Upper lobe of right lung (tissue), 1 donor: ENCODE data around the gene TBC1D22A. TPM values are rescaled to one million over a fixed set of nuclear protein-coding genes. Genes with fewer than 3 reads are reported as not detected.
"Not testable (repeated sequence)": the region's sequence is repeated elsewhere in the genome, so short reads cannot be mapped to it uniquely, and the experiment has no call there.

Source experiments
- ATAC-seq: fragments of 200-7000 bp; cut with Tn5 transposase; one replicate; pipeline ENCODE4 v1.9.1; 2020; ENCODE audit warnings: mild to moderate bottlenecking, moderate library complexity
- DNase-seq: peaks from one replicate; pipeline ENCODE4 v3.0.0-alpha.2; 2020
- H3K27ac ChIP-seq: fragments of 200-600 bp; one replicate; pipeline ENCODE4 v1.8.0; 2022
- H3K27me3 ChIP-seq: fragments of 200-600 bp; one replicate; pipeline ENCODE4 v1.8.0; 2022; ENCODE audit warnings: mild to moderate bottlenecking
- H3K36me3 ChIP-seq: fragments of 200-600 bp; one replicate; pipeline ENCODE4 v1.8.0; 2022
- H3K4me1 ChIP-seq: fragments of 200-600 bp; one replicate; pipeline ENCODE4 v1.8.0; 2022
- H3K4me3 ChIP-seq: fragments of 200-600 bp; one replicate; pipeline ENCODE4 v1.8.0; 2022; ENCODE audit warnings: mild to moderate bottlenecking
- H3K9me3 ChIP-seq: fragments of 200-600 bp; one replicate; pipeline ENCODE4 v1.8.0; 2022
- CTCF ChIP-seq: fragments of 200-600 bp; IDR thresholded peaks from one replicate; pipeline ENCODE4 v1.8.0; 2022; ENCODE audit warnings: antibody characterized with exemption
- intact Hi-C: fragments of 100-400 bp; cut with DNase I; formaldehyde crosslinking; loops from one replicate; pipeline ENCODE4 v1.11.0; 2022
- total RNA-seq: library from RNA; stranded (reverse); fragmentation: NEBNext Ultra II Directional; extraction: Animal tissue kit (Norgen Biotek cat#: 25700); gene quantifications from one replicate; pipeline ENCODE4 v1.2.1, GENCODE V29; 2021
- donor health status: DM: no; HTN: yes; CAD: no; lungs with severe emphysema.

TBC1D22A gene
- total RNA-seq, 1 donor from 2014 or later, result 31.3 TPM

GRCh38 chr22:46976143-46976542 is 213.7 kb downstream of the TBC1D22A start:
- Histone ChIP-seq H3K27ac (no peak overlapping the region), H3K27me3 (no peaks in the 10 kb centered on the region), H3K9me3 (no peaks in the 10 kb centered on the region), H3K4me1 (peaks cover 10% of the 10 kb centered on the region), H3K4me3 (no peak overlapping the region), H3K36me3 (peaks cover 16% of the 10 kb centered on the region)
- ATAC-seq, result peak; percentile 6
- intact Hi-C loops, result no loop called here
- no peak for DNase-seq
- TF ChIP-seq CTCF, result no peak

- Histone ChIP-seq H3K27ac (no peak overlapping the region), H3K4me3 (no peak overlapping the region), H3K36me3 (peaks cover 16% of the 10 kb centered on the region), H3K9me3 (no peaks in the 10 kb centered on the region), H3K27me3 (no peaks in the 10 kb centered on the region), H3K4me1 (peaks cover 8% of the 10 kb centered on the region)
- TF ChIP-seq CTCF, result no peak
- intact Hi-C loops, result no loop called here
- ATAC-seq, result peak; percentile 40
- no peak for DNase-seq
These were observed 214.1 kb downstream of the TBC1D22A start for GRCh38 chr22:46976598-46976997.

GRCh38 chr22:46977656-46978343 is 215.3 kb downstream of the TBC1D22A start:
- Histone ChIP-seq H3K4me3 (no peak overlapping the region), H3K4me1 (no peaks in the 10 kb centered on the region), H3K27ac (no peak overlapping the region), H3K36me3 (peaks cover 16% of the 10 kb centered on the region), H3K9me3 (no peaks in the 10 kb centered on the region), H3K27me3 (no peaks in the 10 kb centered on the region)
- intact Hi-C loops, result no loop called here
- no peak for TF ChIP-seq CTCF
- ATAC-seq, result no peak
- no peak for DNase-seq

GRCh38 chr22:46978668-46979067 is 216.2 kb downstream of the TBC1D22A start:
- ATAC-seq, H3K4me3 ChIP-seq, H3K27ac ChIP-seq, intact Hi-C loops, DNase-seq, H3K4me1 ChIP-seq, H3K9me3 ChIP-seq, H3K27me3 ChIP-seq: not testable (repeated sequence)
- peaks cover 16% of the 10 kb centered on the region for H3K36me3 ChIP-seq

GRCh38 chr22:46979506-46979905 is 217.1 kb downstream of the TBC1D22A start:
- Histone ChIP-seq H3K9me3 (no peaks in the 10 kb centered on the region), H3K27ac (no peak overlapping the region), H3K4me3 (no peak overlapping the region), H3K4me1 (no peaks in the 10 kb centered on the region), H3K36me3 (peaks cover 11% of the 10 kb centered on the region), H3K27me3 (no peaks in the 10 kb centered on the region)
- TF ChIP-seq CTCF, result no peak
- no peak for ATAC-seq
- DNase-seq, result no peak
- intact Hi-C loops, result no loop called here

GRCh38 chr22:46980392-46980791 is 217.9 kb downstream of the TBC1D22A start:
- Histone ChIP-seq H3K27ac (no peak overlapping the region), H3K4me3 (no peak overlapping the region), H3K9me3 (no peaks in the 10 kb centered on the region), H3K36me3 (peaks cover 8% of the 10 kb centered on the region), H3K4me1 (no peaks in the 10 kb centered on the region), H3K27me3 (no peaks in the 10 kb centered on the region)
- TF ChIP-seq CTCF, result no peak
- DNase-seq, result no peak
- no peak for ATAC-seq
- intact Hi-C loops, result no loop called here
